Hepatocyte (in vitro differentiated cells): ENCODE results near the gene VPS72. TPM values are rescaled to one million over a fixed set of nuclear protein-coding genes. Genes with fewer than 3 reads are reported as not detected.

Source experiments
- DNase-seq: peaks from one replicate; pipeline ENCODE4 v3.0.0-alpha.2; 2016; ENCODE audit warnings: low spot score
- H2AFZ ChIP-seq: fragments of 200-600 bp; sonication (generic); 2 replicates; pipeline ENCODE4 v1.6.0; 2016; ENCODE audit warnings: antibody characterized with exemption, mild to moderate bottlenecking
- H3K27ac ChIP-seq: fragments of 200-600 bp; sonication (generic); 2 replicates; pipeline ENCODE4 v1.5.1; 2016; ENCODE audit warnings: mild to moderate bottlenecking
- H3K27me3 ChIP-seq: fragments of 200-600 bp; sonication (generic); 2 replicates; pipeline ENCODE4 v1.6.1; 2016
- H3K36me3 ChIP-seq: fragments of 200-600 bp; sonication (generic); replicated peaks from 2 replicates; pipeline ENCODE4 v1.5.1; 2016; ENCODE audit warnings: low read depth; ENCODE audit not compliant: insufficient read depth
- H3K4me1 ChIP-seq: fragments of 200-600 bp; sonication (generic); 2 replicates; pipeline ENCODE4 v1.5.1; 2016; ENCODE audit warnings: mild to moderate bottlenecking, moderate library complexity; ENCODE audit not compliant: insufficient read depth
- H3K4me2 ChIP-seq: fragments of 200-600 bp; sonication (generic); 2 replicates; pipeline ENCODE4 v1.6.0; 2016
- H3K4me3 ChIP-seq: fragments of 200-600 bp; sonication (generic); 2 replicates; pipeline ENCODE4 v1.5.1; 2016; ENCODE audit warnings: mild to moderate bottlenecking
- H3K79me2 ChIP-seq: fragments of 200-600 bp; sonication (generic); 2 replicates; pipeline ENCODE4 v1.6.0; 2017; ENCODE audit warnings: mild to moderate bottlenecking
- H3K9me2 ChIP-seq: fragments of 200-600 bp; sonication (generic); replicated peaks from 2 replicates; pipeline ENCODE4 v1.6.0; 2017; ENCODE audit warnings: mild to moderate bottlenecking; ENCODE audit not compliant: insufficient read depth
- H3K9me3 ChIP-seq: fragments of 200-600 bp; sonication (generic); 2 replicates; pipeline ENCODE4 v1.5.1; 2016; ENCODE audit warnings: low read depth, mild to moderate bottlenecking
- H4K20me1 ChIP-seq: fragments of 200-600 bp; sonication (generic); 2 replicates; pipeline ENCODE4 v1.6.0; 2016; ENCODE audit warnings: mild to moderate bottlenecking; ENCODE audit not compliant: insufficient read depth, poor library complexity, severe bottlenecking
- CTCF ChIP-seq: fragments of 200-600 bp; sonication (generic); IDR thresholded peaks from 2 replicates; pipeline ENCODE4 v1.5.1; 2016; ENCODE audit warnings: antibody characterized with exemption, mild to moderate bottlenecking; ENCODE audit not compliant: poor library complexity
- EZH2 ChIP-seq: fragments of 200-600 bp; sonication (generic); IDR thresholded peaks from 2 replicates; pipeline ENCODE4 v1.6.1; 2016; ENCODE audit warnings: antibody characterized with exemption, mild to moderate bottlenecking, borderline replicate concordance
- EZH2phosphoT487 ChIP-seq: fragments of 200-600 bp; sonication (generic); IDR thresholded peaks from one replicate; pipeline ENCODE4 v1.6.1; 2018; ENCODE audit warnings: antibody characterized with exemption, mild to moderate bottlenecking, low read depth, moderate library complexity; ENCODE audit not compliant: unreplicated experiment, severe bottlenecking
- WGBS: methylation state at CpG from one replicate; pipeline ENCODE4 v1.1.6; 2016; ENCODE audit warnings: low lambda C conversion rate; ENCODE audit errors: missing lambda C conversion rate; 5-methylcytosine and 5-hydroxymethylcytosine counted together
- polyA plus RNA-seq: library from polyadenylated mRNA; unstranded; fragments of >200 nt; fragmentation: Nextera tagmentation; extraction: Ambion mirVana; gene quantifications from 2 replicates; pipeline ENCODE4 v1.2.1, GENCODE V29; 2016
- total RNA-seq: library from RNA; depleted of rRNA; stranded (reverse); fragments of >200 nt; gene quantifications from 2 replicates; pipeline ENCODE4 v1.2.3, GENCODE V29; 2014

The VPS72 gene
- total and polyA plus RNA-seq, 2 experiments from 2014 or later = 48.1 to 52.2 TPM

- no peak for DNase-seq
- TF ChIP-seq EZH2phosphoT487 = no peak
- no peak for TF ChIP-seq EZH2
- TF ChIP-seq CTCF = no peak
- no peaks in the 10 kb centered on the region for H3K9me3 ChIP-seq
- no peak overlapping the region for H3K27ac ChIP-seq
- peaks cover 10% of the 10 kb centered on the region for H3K79me2 ChIP-seq
- no peaks in the 10 kb centered on the region for H3K27me3 ChIP-seq
- H4K20me1 ChIP-seq = no peaks in the 10 kb centered on the region
- 89% methylated on average over 6 of the region's 6 CpGs for WGBS
- no peaks in the 10 kb centered on the region for H3K4me1 ChIP-seq
- H3K36me3 ChIP-seq = no peaks in the 10 kb centered on the region
- no peak overlapping the region for H3K4me2 ChIP-seq
- no peak overlapping the region for H3K4me3 ChIP-seq
- H3K9me2 ChIP-seq = no peaks in the 10 kb centered on the region
- H2AFZ ChIP-seq = no peak overlapping the region
Observed at GRCh38 chr1:151235235-151235634, 45.2 kb upstream of the VPS72 start.

GRCh38 chr1:151222130-151222529, 32.1 kb upstream of the VPS72 start:
- Histone ChIP-seq H3K36me3 (no peaks in the 10 kb centered on the region), H3K27ac (no peak overlapping the region), H3K4me1 (peaks cover 2% of the 10 kb centered on the region), H3K9me3 (no peaks in the 10 kb centered on the region), H4K20me1 (peaks cover 51% of the 10 kb centered on the region), H3K27me3 (no peaks in the 10 kb centered on the region), H2AFZ (no peak overlapping the region), H3K9me2 (no peaks in the 10 kb centered on the region), H3K4me3 (no peak overlapping the region), H3K4me2 (no peak overlapping the region), H3K79me2 (peaks cover 86% of the 10 kb centered on the region)
- DNase-seq = no peak
- no peak for TF ChIP-seq EZH2
- TF ChIP-seq CTCF = no peak
- no peak for TF ChIP-seq EZH2phosphoT487
- 97% methylated on average over 4 of the region's 4 CpGs for WGBS

GRCh38 chr1:151221616-151222015, 31.6 kb upstream of the VPS72 start:
- no peaks in the 10 kb centered on the region for H3K36me3 ChIP-seq
- H3K9me3 ChIP-seq = no peaks in the 10 kb centered on the region
- no peak overlapping the region for H2AFZ ChIP-seq
- H3K4me3 ChIP-seq = no peak overlapping the region
- peaks cover 4% of the 10 kb centered on the region for H3K4me1 ChIP-seq
- H4K20me1 ChIP-seq = peaks cover 55% of the 10 kb centered on the region
- no peak overlapping the region for H3K27ac ChIP-seq
- no peaks in the 10 kb centered on the region for H3K9me2 ChIP-seq
- peaks cover 88% of the 10 kb centered on the region for H3K79me2 ChIP-seq
- no peak overlapping the region for H3K4me2 ChIP-seq
- DNase-seq = no peak
- no peaks in the 10 kb centered on the region for H3K27me3 ChIP-seq
- WGBS = 93% methylated on average over 1 of the region's 1 CpG
- TF ChIP-seq CTCF (no peak), EZH2 (no peak), EZH2phosphoT487 (no peak)

- Histone ChIP-seq H3K9me3 (no peaks in the 10 kb centered on the region), H3K4me2 (no peak overlapping the region), H3K4me3 (no peak overlapping the region), H3K4me1 (peaks cover 9% of the 10 kb centered on the region), H3K9me2 (no peaks in the 10 kb centered on the region), H3K79me2 (peaks cover 96% of the 10 kb centered on the region), H4K20me1 (peaks cover 74% of the 10 kb centered on the region), H2AFZ (no peak overlapping the region), H3K27me3 (no peaks in the 10 kb centered on the region), H3K27ac (no peak overlapping the region), H3K36me3 (no peaks in the 10 kb centered on the region)
- WGBS = 38% methylated on average over 2 of the region's 2 CpGs
- DNase-seq = no peak
- TF ChIP-seq EZH2 (no peak), EZH2phosphoT487 (no peak), CTCF (no peak)
Observed at GRCh38 chr1:151213560-151213959, 23.6 kb upstream of the VPS72 start.
